GM18858 (cell line): ENCODE data around the gene FAM118B.
"Not testable (repeated sequence)": the region's sequence is repeated elsewhere in the genome, so short reads cannot be mapped to it uniquely, and the experiment has no call there.

Experiments
- ATAC-seq: cut with Tn5 transposase; IDR thresholded peaks from one replicate; pipeline ENCODE4 v1.9.1; 2021; ENCODE audit not compliant: unreplicated experiment

The FAM118B gene

DNA sequence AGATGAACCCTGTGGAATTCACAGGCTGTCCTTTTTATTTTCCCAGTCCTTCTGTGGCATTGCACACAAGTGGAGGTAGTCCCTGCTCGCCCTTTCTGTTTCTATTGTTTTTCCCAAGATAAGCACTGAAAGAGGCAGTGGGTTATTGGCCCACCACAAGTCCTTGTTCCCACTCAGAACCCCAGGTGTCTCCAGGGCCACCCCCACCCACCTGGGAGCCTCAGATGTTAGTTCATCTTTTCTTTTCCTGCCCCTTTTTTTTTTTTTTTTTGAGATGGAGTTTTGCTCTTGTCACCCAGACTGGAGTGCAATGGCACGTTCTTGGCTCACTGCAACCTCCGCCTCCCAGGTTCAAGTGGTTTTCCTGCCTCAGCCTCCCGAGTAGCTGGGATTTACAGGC is 97.2 kb downstream of the FAM118B start:
- not testable (repeated sequence) for ATAC-seq

- no peak for ATAC-seq
These were observed 98.8 kb downstream of the FAM118B start for GRCh38 chr11:126310200-126310991.

DNA sequence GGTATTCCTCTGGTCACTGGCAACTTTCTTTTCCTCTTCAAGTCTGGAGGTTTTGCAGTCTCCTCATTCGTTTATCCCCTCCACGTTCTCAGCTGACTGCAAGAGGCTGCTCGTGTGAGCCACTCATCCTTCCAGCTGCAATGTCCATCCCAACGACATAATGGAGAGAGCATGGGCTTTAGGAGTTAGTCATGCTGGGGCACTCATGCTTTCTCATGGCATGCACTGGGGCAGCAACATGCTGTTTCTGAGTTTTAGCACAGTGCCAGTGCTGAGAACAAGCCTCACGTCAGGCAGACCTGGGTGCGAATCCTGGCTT is 99.4 kb downstream of the FAM118B start:
- no peak for ATAC-seq

DNA sequence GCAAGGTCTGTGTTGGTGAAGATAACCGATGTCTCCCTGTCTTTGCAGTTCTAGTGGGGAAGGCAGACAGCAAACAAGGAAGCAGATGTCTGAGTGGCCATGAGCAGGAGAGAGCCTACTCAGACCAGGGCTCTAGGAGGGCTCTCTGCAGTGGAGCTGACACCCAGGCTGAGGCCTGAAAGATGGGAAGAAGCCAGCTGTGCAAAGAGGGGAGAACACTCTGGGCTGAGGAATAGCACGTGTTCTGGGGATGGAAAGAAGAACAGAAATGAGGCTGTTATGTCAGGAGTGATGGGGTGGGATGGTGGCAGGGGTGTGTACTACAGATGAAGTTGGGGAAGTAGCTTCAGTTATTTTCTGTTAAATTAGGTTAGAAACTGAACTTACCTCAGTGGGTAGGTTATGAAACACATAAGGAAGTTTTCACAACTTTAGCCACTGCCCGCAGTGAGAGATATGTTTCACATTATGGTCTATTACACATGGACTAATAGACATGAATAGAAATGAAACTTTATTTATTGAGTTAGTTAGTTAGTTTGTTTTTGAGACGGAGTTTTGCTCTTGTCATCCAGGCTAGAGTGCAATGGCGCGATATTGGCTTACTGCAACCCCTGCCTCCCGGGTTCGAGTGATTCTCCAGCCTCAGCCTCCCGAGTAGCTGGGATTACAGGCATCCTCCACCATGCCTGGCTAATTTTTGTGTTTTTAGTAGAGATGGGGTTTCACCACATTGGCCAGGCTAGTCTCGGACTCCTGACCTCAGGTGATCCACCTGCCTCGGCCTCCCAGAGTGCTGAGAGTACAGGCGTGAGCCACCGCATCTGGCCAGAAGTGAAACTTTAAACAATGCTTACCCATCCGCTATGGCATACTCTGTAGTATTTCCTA is 100.1 kb downstream of the FAM118B start:
- ATAC-seq: peak; percentile 76
